CD4-positive, alpha-beta memory T cell (primary cell): Measurements from ENCODE around the gene RAP1GAP2. TPM values are rescaled to one million over a fixed set of nuclear protein-coding genes. Genes with fewer than 3 reads are reported as not detected.
A peak's percentile ranks its signal among the peaks of the same experiment; 100 is the strongest.

Source experiments
- CTCF ChIA-PET: fragments of 350-600 bp; sonication (Branson Sonifier 250); formaldehyde crosslinking; loops from one replicate; lab custom pipeline; 2021; ENCODE audit warnings: inconsistent platforms; ENCODE audit not compliant: partially characterized antibody; lab: Charles Lee
- POLR2A ChIA-PET: fragments of 350-600 bp; sonication (Branson Sonifier 250); formaldehyde crosslinking; loops from one replicate; lab custom pipeline; 2021; ENCODE audit not compliant: partially characterized antibody; lab: Charles Lee
- DNase-seq, 5 donors: peaks; one replicate each; pipeline versions ENCODE4 v3.0.0 to v3.0.0-alpha.2; 2020 to 2022; ENCODE audit warnings: mixed read lengths in 1 of 5
- H3K27ac ChIP-seq: one replicate; pipeline ENCODE4 v1.7.0; 2013; ENCODE audit warnings: low read depth, low read length
- H3K27me3 ChIP-seq: 2 replicates; pipeline ENCODE4 v1.7.0; 2013; ENCODE audit warnings: mild to moderate bottlenecking, low read length, moderate library complexity; ENCODE audit not compliant: insufficient read depth
- H3K36me3 ChIP-seq: 2 replicates; pipeline ENCODE4 v1.7.0; 2013; ENCODE audit warnings: mild to moderate bottlenecking, low read length, moderate library complexity; ENCODE audit not compliant: insufficient read depth
- H3K4me1 ChIP-seq: 2 replicates; pipeline ENCODE4 v1.7.0; 2013; ENCODE audit warnings: mild to moderate bottlenecking, low read length, moderate library complexity; ENCODE audit not compliant: insufficient read depth
- H3K4me3 ChIP-seq, 2 donors: one replicate each; pipeline ENCODE4 v1.7.0; 2013; ENCODE audit warnings: low read length in 2 of 2, mild to moderate bottlenecking in 1 of 2
- H3K9me3 ChIP-seq, 2 donors: one replicate each; pipeline ENCODE4 v1.7.0; 2013; ENCODE audit warnings: low read length in 2 of 2, control low read depth in 1 of 2; ENCODE audit not compliant: control insufficient read depth in 1 of 2
- H3K27ac Mint-ChIP-seq, 7 donors: one replicate each; pipeline ENCODE4 v1.8.0; 2020 to 2021; ENCODE audit warnings: mixed read lengths in 7 of 7, mild to moderate bottlenecking in 6 of 7, inconsistent platforms in 3 of 7, moderate library complexity in 3 of 7
- H3K27me3 Mint-ChIP-seq, 2 donors: one replicate each; pipeline ENCODE4 v1.8.0; 2020 to 2021; ENCODE audit warnings: mixed read lengths in 2 of 2
- H3K36me3 Mint-ChIP-seq, 2 donors: one replicate each; pipeline ENCODE4 v1.8.0; 2020 to 2021; ENCODE audit warnings: mixed read lengths in 2 of 2, inconsistent platforms in 1 of 2, mild to moderate bottlenecking in 1 of 2
- H3K4me1 Mint-ChIP-seq, 4 donors: one replicate each; pipeline ENCODE4 v1.8.0; 2020 to 2021; ENCODE audit warnings: mixed read lengths in 4 of 4, mild to moderate bottlenecking in 1 of 4
- H3K4me3 Mint-ChIP-seq, 8 donors: one replicate each; pipeline ENCODE4 v1.8.0; 2020 to 2021; ENCODE audit warnings: mixed read lengths in 8 of 8, mild to moderate bottlenecking in 7 of 8, moderate library complexity in 6 of 8, inconsistent platforms in 3 of 8
- H3K9me3 Mint-ChIP-seq, 8 donors: one replicate each; pipeline ENCODE4 v1.8.0; 2020 to 2021; ENCODE audit warnings: mixed read lengths in 8 of 8, mild to moderate bottlenecking in 5 of 8, inconsistent platforms in 3 of 8, moderate library complexity in 1 of 8
- intact Hi-C: fragments of 100-400 bp; cut with micrococcal nuclease; formaldehyde crosslinking; loops from one replicate; pipeline ENCODE4 v1.15.1; 2023
- polyA plus RNA-seq, 2 donors: library from polyadenylated mRNA; unstranded; fragments of 300-500 nt; fragmentation: Illumina TruSeq; gene quantifications; one replicate each; pipeline ENCODE4 v1.2.3, GENCODE V29; 2021
- total RNA-seq, 2 experiments: library from RNA; stranded (reverse); gene quantifications; one replicate each; pipeline ENCODE4 v1.2.3, GENCODE V29; 2021

The RAP1GAP2 gene
- total and polyA plus RNA-seq, 4 experiments from 2014 or later = 0.38 to 9.9 (median 8.0) TPM

DNA sequence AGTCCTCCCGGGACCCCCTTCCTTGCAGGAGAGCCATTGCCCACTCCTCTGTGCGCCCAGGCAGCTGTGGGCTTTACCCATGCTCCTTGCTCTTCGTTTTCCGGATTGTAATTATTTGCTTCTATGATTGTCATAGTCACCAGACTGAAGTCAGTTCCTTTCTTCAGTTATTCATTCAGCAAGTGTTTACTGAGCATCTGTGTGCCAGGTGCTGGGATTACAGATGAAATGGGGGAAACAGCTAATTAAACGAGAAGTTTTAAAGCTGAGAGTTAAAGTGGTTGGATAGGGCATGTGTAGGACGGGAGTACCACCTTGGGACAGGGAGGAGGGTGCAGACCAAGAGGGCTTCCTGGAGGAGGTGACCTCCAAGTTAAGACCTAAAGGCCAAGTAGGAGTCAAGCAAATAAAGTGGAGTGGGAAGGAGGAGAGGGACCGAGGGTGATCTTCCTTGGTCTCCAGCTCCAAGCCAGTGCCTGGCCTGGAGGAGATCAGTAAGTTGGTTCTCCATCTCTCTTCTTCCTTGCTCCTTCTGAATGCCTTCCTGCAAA is 140.6 kb downstream of the RAP1GAP2 start:
- Histone ChIP-seq H3K27ac (no peak overlapping the region), H3K9me3 (no peaks in the 10 kb centered on the region), H3K4me1 (no peaks in the 10 kb centered on the region), H3K27me3 (no peaks in the 10 kb centered on the region), H3K36me3 (peaks cover 5% of the 10 kb centered on the region), H3K4me3 (no peak overlapping the region)
- Mint-ChIP-seq H3K9me3 (no peaks in the 10 kb centered on the region), H3K27me3 (no peaks in the 10 kb centered on the region), H3K27ac (no peak overlapping the region), H3K36me3 (peaks cover 27 to 31% of the 10 kb centered on the region in 2 donors), H3K4me3 (no peak overlapping the region), H3K4me1 (peaks cover 5 to 21% (median 10%) of the 10 kb centered on the region in 4 donors)
- DNase-seq = no peak
- POLR2A ChIA-PET = no interaction called here
- CTCF ChIA-PET = interaction anchor here (0.6 kb wide), 1 partner anchor 151 kb away, joined by 3 read pairs; no protein-coding TSS in a partner anchor
- intact Hi-C loops = no loop called here

DNA sequence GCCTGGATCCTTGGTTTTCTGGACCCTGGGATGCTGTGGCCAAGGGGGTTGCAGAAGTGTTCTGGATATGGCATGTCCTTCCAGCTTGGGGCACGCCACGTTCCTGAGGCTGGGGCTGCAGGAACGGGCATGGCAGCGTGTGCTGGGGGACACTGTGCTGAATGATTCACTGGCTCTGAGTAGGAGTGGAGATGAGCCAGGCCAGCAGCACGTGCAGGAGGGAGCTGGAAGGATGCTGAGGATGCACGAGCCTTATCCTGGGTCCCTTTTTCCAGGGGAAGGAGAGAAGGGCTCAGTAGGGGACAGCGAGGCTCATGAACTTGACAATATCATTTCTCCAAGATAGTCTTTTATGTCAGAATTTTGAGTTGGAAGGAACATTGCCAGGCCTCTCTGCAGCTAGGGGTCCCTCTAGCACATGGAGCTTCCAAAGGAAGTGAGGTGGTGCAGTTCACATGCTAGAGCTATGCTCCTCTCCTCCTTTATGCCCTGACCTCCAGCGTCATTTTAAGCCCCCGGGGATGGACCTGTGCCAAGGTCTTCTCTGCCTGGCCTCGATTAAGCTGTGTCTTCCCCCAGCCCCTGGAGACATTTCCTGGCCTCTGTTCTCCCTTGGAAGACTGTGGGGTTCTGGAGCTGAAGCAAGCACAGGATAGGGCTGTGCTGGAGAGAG is 141.2 kb downstream of the RAP1GAP2 start:
- H3K4me1 Mint-ChIP-seq = peaks cover 10 to 22% (median 14%) of the 10 kb centered on the region in 4 donors
- intact Hi-C loops = no loop called here
- peaks cover 5% of the 10 kb centered on the region for H3K36me3 ChIP-seq
- H3K27ac ChIP-seq = no peak overlapping the region
- no peak for DNase-seq
- H3K27me3 ChIP-seq = no peaks in the 10 kb centered on the region
- no peak overlapping the region for H3K4me3 ChIP-seq
- H3K4me3 Mint-ChIP-seq = no peak overlapping the region
- H3K27me3 Mint-ChIP-seq = no peaks in the 10 kb centered on the region
- H3K4me1 ChIP-seq = peaks cover 4% of the 10 kb centered on the region
- H3K27ac Mint-ChIP-seq = peak overlapping the region in 3 of 7 donors; percentile 8 to 47 (median 17)
- H3K9me3 Mint-ChIP-seq = no peaks in the 10 kb centered on the region
- POLR2A ChIA-PET = interaction anchor here (0.6 kb wide), 1 partner anchor 24 kb away, joined by 4 read pairs; no protein-coding TSS in a partner anchor
- no peaks in the 10 kb centered on the region for H3K9me3 ChIP-seq
- CTCF ChIA-PET = interaction anchor here (1.0 kb wide), 1 partner anchor 12 kb away, joined by 3 read pairs; no protein-coding TSS in a partner anchor
- H3K36me3 Mint-ChIP-seq = peaks cover 27 to 28% of the 10 kb centered on the region in 2 donors

DNA sequence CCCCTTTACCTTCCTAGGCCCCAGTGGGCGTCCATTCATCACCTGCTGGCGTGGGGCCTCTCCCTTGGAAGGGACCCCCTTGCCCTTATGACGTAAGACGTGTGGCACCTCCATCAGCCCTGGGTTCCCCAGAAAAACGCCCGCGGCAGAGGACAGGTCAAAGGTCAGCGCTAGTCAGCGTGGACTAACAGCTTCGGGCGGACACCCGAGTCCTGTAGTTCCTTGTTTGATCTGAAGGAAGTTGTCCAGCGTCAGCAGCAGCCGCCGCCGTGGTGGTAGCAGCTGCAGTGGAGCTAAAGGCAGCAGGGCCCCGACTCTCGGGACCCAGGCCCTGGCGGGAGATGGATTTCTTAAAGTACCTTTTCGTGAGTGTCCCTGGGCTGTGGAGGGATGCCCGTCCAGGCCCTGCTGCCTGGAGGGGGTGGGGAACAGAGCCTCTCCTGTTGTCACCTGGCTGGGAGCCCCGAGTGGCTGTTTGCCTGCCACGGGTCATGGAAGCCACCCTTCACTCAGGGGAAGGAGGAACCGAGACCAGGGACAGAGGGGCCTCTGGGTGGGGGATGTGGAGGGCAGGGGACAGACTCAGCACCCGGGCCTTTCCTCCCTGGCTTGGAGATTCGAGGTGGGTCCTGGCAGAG is 143.6 kb downstream of the RAP1GAP2 start:
- no peak for DNase-seq
- H3K4me1 ChIP-seq = peaks cover 21% of the 10 kb centered on the region
- Mint-ChIP-seq H3K4me1 (peaks cover 25 to 39% (median 29%) of the 10 kb centered on the region in 4 donors), H3K36me3 (peaks cover 12 to 16% of the 10 kb centered on the region in 2 donors), H3K9me3 (peaks cover 0 to 5% (median 0%) of the 10 kb centered on the region in 8 donors), H3K27ac (no peak overlapping the region), H3K27me3 (no peaks in the 10 kb centered on the region), H3K4me3 (no peak overlapping the region)
- H3K9me3 ChIP-seq = no peaks in the 10 kb centered on the region
- ChIA-PET CTCF (no interaction called here), POLR2A (no interaction called here)
- H3K27me3 ChIP-seq = no peaks in the 10 kb centered on the region
- intact Hi-C loops = no loop called here
- no peaks in the 10 kb centered on the region for H3K36me3 ChIP-seq
- H3K4me3 ChIP-seq = no peak overlapping the region
- no peak overlapping the region for H3K27ac ChIP-seq

GRCh38 chr17:2940352-2940751 is 144.1 kb downstream of the RAP1GAP2 start:
- no peaks in the 10 kb centered on the region for H3K9me3 ChIP-seq
- ChIA-PET POLR2A (no interaction called here), CTCF (no interaction called here)
- H3K36me3 Mint-ChIP-seq = peaks cover 8 to 14% of the 10 kb centered on the region in 2 donors
- no peak for DNase-seq
- no peaks in the 10 kb centered on the region for H3K36me3 ChIP-seq
- H3K27me3 ChIP-seq = no peaks in the 10 kb centered on the region
- intact Hi-C loops = no loop called here
- no peak overlapping the region for H3K4me3 Mint-ChIP-seq
- H3K4me1 Mint-ChIP-seq = peaks cover 28 to 43% (median 32%) of the 10 kb centered on the region in 4 donors
- no peak overlapping the region for H3K27ac Mint-ChIP-seq
- peaks cover 0 to 5% (median 0%) of the 10 kb centered on the region in 8 donors for H3K9me3 Mint-ChIP-seq
- H3K4me3 ChIP-seq = no peak overlapping the region
- H3K27me3 Mint-ChIP-seq = no peaks in the 10 kb centered on the region
- H3K4me1 ChIP-seq = peaks cover 21% of the 10 kb centered on the region
- H3K27ac ChIP-seq = no peak overlapping the region

DNA sequence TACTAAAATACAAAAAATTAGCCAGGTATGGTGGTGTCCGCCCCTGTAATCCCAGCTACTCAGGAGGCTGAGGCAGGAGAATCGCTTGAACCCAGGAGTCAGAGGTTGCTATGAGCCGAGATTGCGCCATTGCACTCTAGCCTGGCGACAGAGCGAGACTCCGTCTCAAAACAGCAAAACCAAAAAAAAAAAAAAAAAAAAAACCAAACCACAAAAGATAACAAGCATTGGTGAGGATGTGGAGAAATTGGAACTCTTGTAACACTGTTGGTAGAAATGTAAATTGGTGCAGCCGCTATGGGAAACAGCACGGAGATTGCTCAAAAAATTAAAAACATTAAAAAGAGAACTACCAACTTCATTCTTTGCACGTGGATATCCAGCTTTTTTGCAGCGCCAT is 147.7 kb downstream of the RAP1GAP2 start:
- H3K4me1 Mint-ChIP-seq = peaks cover 33 to 62% (median 37%) of the 10 kb centered on the region in 4 donors
- H3K27me3 Mint-ChIP-seq = no peaks in the 10 kb centered on the region
- H3K9me3 ChIP-seq = no peaks in the 10 kb centered on the region
- H3K36me3 Mint-ChIP-seq = peaks cover 4 to 5% of the 10 kb centered on the region in 2 donors
- no peak overlapping the region for H3K4me3 ChIP-seq
- H3K27ac Mint-ChIP-seq = peak overlapping the region in 4 of 7 donors; percentile 14 to 57 (median 46)
- CTCF ChIA-PET = no interaction called here
- DNase-seq = peak in 3 of 5 donors; percentile 8 to 16 (median 14)
- peaks cover 21% of the 10 kb centered on the region for H3K4me1 ChIP-seq
- intact Hi-C loops = no loop called here
- no peaks in the 10 kb centered on the region for H3K36me3 ChIP-seq
- no peak overlapping the region for H3K27ac ChIP-seq
- no peaks in the 10 kb centered on the region for H3K27me3 ChIP-seq
- H3K9me3 Mint-ChIP-seq = peaks cover 0 to 5% (median 0%) of the 10 kb centered on the region in 8 donors
- peak overlapping the region in 6 of 8 donors; percentile 40 to 68 (median 49) for H3K4me3 Mint-ChIP-seq
- POLR2A ChIA-PET = interaction anchor here (1.0 kb wide), 1 partner anchor 10 kb away, joined by 4 read pairs; no protein-coding TSS in a partner anchor

DNA sequence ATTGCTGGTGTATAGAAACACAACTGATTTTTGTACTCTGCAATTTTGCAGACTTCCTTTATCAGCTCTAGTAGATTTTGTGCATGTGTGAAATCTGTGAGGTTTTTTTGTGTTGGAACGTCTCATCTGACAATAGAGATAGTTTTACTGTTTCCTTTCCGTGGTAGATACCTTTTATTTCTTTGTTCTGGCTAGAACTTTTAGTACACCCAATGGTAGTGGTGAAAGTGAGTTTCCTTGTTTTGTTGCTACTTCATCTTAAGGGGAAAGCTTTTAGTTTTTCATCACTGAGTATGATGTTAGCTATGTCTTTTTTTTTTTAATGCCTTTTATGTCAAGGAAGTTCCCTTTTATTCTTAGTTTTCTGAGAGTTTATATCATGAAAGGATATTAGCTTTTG is 149.1 kb downstream of the RAP1GAP2 start:
- no peak for DNase-seq
- H3K27ac Mint-ChIP-seq = peak overlapping the region in 2 of 7 donors; percentile 55 to 69
- Histone ChIP-seq H3K4me1 (peaks cover 21% of the 10 kb centered on the region), H3K9me3 (no peaks in the 10 kb centered on the region), H3K27ac (no peak overlapping the region), H3K36me3 (no peaks in the 10 kb centered on the region), H3K27me3 (no peaks in the 10 kb centered on the region), H3K4me3 (no peak overlapping the region)
- CTCF ChIA-PET = no interaction called here
- intact Hi-C loops = no loop called here
- H3K36me3 Mint-ChIP-seq = peaks cover 4 to 5% of the 10 kb centered on the region in 2 donors
- POLR2A ChIA-PET = no interaction called here
- H3K4me3 Mint-ChIP-seq = peak overlapping the region in 1 of 8 donors; percentile 23
- H3K27me3 Mint-ChIP-seq = no peaks in the 10 kb centered on the region
- H3K9me3 Mint-ChIP-seq = peaks cover 0 to 5% (median 0%) of the 10 kb centered on the region in 8 donors
- H3K4me1 Mint-ChIP-seq = peaks cover 33 to 68% (median 37%) of the 10 kb centered on the region in 4 donors

GRCh38 chr17:2946144-2946543 is 149.9 kb downstream of the RAP1GAP2 start:
- Mint-ChIP-seq H3K9me3 (peaks cover 0 to 5% (median 0%) of the 10 kb centered on the region in 8 donors), H3K4me3 (no peak overlapping the region), H3K4me1 (peaks cover 33 to 66% (median 36%) of the 10 kb centered on the region in 4 donors), H3K36me3 (peaks cover 2 to 4% of the 10 kb centered on the region in 2 donors), H3K27me3 (no peaks in the 10 kb centered on the region), H3K27ac (peak overlapping the region in 1 of 7 donors; percentile 36)
- ChIA-PET CTCF (no interaction called here), POLR2A (no interaction called here)
- DNase-seq = no peak
- intact Hi-C loops = no loop called here
- H3K4me1 ChIP-seq = peaks cover 21% of the 10 kb centered on the region
- H3K4me3 ChIP-seq = no peak overlapping the region
- no peaks in the 10 kb centered on the region for H3K27me3 ChIP-seq
- H3K9me3 ChIP-seq = no peaks in the 10 kb centered on the region
- no peak overlapping the region for H3K27ac ChIP-seq
- H3K36me3 ChIP-seq = no peaks in the 10 kb centered on the region
